A673 (cell line): ENCODE results near the gene GABRB1. TPM values are rescaled to one million over a fixed set of nuclear protein-coding genes. Genes with fewer than 3 reads are reported as not detected.

Experiments
- BruUV-seq: library from RNA; stranded (reverse); fragments of 400-500 nt; replicated peaks from 2 replicates; lab custom pipeline; 2021; lab: Mats Ljungman, UMichigan
- CTCF ChIA-PET: fragments of 300-600 bp; sonication (Branson Sonifier 250); formaldehyde crosslinking; loops from one replicate; lab custom pipeline; 2022; ENCODE audit warnings: antibody characterized with exemption; lab: Charles Lee
- POLR2A ChIA-PET: fragments of 300-600 bp; sonication (Branson Sonifier 250); formaldehyde crosslinking; loops from one replicate; lab custom pipeline; 2022; ENCODE audit warnings: antibody characterized with exemption; ENCODE audit not compliant: low non-redundant PET; lab: Charles Lee
- DNase-seq: peaks from one replicate; pipeline ENCODE4 v3.0.0-alpha.2; 2015; ENCODE audit warnings: low spot score
- H3K27ac ChIP-seq: fragments of 200-600 bp; sonication (generic); 2 replicates; pipeline ENCODE4 v1.5.1; 2016; ENCODE audit warnings: mixed run types, low read depth, mild to moderate bottlenecking, mixed read lengths, antibody characterized with exemption, low read length; ENCODE audit not compliant: poor library complexity, severe bottlenecking
- H3K27me3 ChIP-seq: fragments of 200-600 bp; sonication (generic); replicated peaks from 2 replicates; pipeline ENCODE4 v1.6.1; 2017; ENCODE audit warnings: mixed run types, low read depth, mild to moderate bottlenecking, mixed read lengths, antibody characterized with exemption, low read length; ENCODE audit not compliant: insufficient read depth, poor library complexity
- H3K36me3 ChIP-seq: fragments of 200-600 bp; sonication (generic); 2 replicates; pipeline ENCODE4 v1.6.1; 2016; ENCODE audit warnings: mixed run types, mild to moderate bottlenecking, mixed read lengths, antibody characterized with exemption, low read length; ENCODE audit not compliant: insufficient read depth, poor library complexity, severe bottlenecking
- H3K4me1 ChIP-seq: fragments of 200-600 bp; sonication (generic); 2 replicates; pipeline ENCODE4 v1.6.1; 2017; ENCODE audit warnings: mixed run types, mild to moderate bottlenecking, mixed read lengths, antibody characterized with exemption, low read length; ENCODE audit not compliant: insufficient read depth, poor library complexity, severe bottlenecking
- H3K4me3 ChIP-seq: fragments of 200-600 bp; sonication (generic); 2 replicates; pipeline ENCODE4 v1.5.1; 2016; ENCODE audit warnings: low read depth, mixed run types, mild to moderate bottlenecking, mixed read lengths, low read length; ENCODE audit not compliant: poor library complexity, severe bottlenecking
- H3K9me3 ChIP-seq: fragments of 200-600 bp; sonication (generic); 2 replicates; pipeline ENCODE4 v1.6.1; 2016; ENCODE audit warnings: mixed run types, low read depth, mild to moderate bottlenecking, mixed read lengths, antibody characterized with exemption, low read length; ENCODE audit not compliant: poor library complexity, severe bottlenecking
- EZH2 ChIP-seq: fragments of 200-600 bp; sonication (generic); IDR thresholded peaks from 2 replicates; pipeline ENCODE4 v1.6.1; 2017; ENCODE audit warnings: borderline replicate concordance, low read depth, mild to moderate bottlenecking, mixed read lengths, antibody characterized with exemption, low read length; ENCODE audit not compliant: poor library complexity, severe bottlenecking
- intact Hi-C: fragments of 100-400 bp; cut with micrococcal nuclease; formaldehyde crosslinking; loops from one replicate; pipeline ENCODE4 v1.10.0; 2022; ENCODE audit not compliant: unreplicated experiment
- total RNA-seq: library from RNA; stranded (reverse); gene quantifications from 2 replicates; pipeline ENCODE4 v1.2.3, GENCODE V29; 2021
- TF ChIP-seq, protein P1 (sequence below): fragments of 300-800, 200-600 bp; sonication (generic); conservative IDR thresholded peaks from 2 replicates; pipeline ENCODE4 v1.5.1; 2017; ENCODE audit warnings: low read depth, mild to moderate bottlenecking, antibody characterized with exemption, low read length, moderate library complexity, mixed read lengths

The GABRB1 gene
- total RNA-seq, 1 experiment from 2014 or later, result 1.0 TPM

- ChIA-PET POLR2A (no interaction called here), CTCF (no interaction called here)
- intact Hi-C loops, result no loop called here
These were observed 164.3 kb downstream of the GABRB1 start for GRCh38 chr4:47195706-47196105.

DNA sequence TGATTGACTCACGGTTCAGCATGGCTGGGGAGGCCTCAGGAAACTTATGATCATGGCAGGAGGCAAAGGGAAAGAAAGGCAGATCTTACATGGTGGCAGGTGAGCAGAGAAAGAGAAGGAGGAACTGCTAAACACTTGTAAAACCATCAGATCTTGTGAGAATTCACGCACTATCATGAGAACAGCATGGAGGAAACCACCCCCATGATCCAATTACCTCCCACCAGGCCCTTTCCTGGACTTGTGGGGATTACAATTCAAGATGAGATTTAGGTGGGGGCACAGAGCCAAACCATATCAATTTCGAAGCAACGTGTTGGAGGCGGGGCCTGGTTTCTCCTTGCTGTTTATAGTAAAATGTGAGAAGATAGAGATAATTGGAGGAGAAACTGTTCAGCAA lies 167.4 kb downstream of the GABRB1 start:
- CTCF ChIA-PET, result no interaction called here
- no TSS peak for BruUV-seq

More at GRCh38 chr4:47195706-47196105, 164.3 kb downstream of the GABRB1 start:
- TF ChIP-seq, protein P1, sequence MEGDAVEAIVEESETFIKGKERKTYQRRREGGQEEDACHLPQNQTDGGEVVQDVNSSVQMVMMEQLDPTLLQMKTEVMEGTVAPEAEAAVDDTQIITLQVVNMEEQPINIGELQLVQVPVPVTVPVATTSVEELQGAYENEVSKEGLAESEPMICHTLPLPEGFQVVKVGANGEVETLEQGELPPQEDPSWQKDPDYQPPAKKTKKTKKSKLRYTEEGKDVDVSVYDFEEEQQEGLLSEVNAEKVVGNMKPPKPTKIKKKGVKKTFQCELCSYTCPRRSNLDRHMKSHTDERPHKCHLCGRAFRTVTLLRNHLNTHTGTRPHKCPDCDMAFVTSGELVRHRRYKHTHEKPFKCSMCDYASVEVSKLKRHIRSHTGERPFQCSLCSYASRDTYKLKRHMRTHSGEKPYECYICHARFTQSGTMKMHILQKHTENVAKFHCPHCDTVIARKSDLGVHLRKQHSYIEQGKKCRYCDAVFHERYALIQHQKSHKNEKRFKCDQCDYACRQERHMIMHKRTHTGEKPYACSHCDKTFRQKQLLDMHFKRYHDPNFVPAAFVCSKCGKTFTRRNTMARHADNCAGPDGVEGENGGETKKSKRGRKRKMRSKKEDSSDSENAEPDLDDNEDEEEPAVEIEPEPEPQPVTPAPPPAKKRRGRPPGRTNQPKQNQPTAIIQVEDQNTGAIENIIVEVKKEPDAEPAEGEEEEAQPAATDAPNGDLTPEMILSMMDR, result no peak
- no peak for TF ChIP-seq EZH2
- Histone ChIP-seq H3K27ac (no peak overlapping the region), H3K9me3 (no peaks in the 10 kb centered on the region), H3K4me1 (peaks cover 26% of the 10 kb centered on the region), H3K36me3 (no peaks in the 10 kb centered on the region), H3K27me3 (no peaks in the 10 kb centered on the region), H3K4me3 (no peak overlapping the region)
- BruUV-seq, result no TSS peak
- DNase-seq, result no peak

GRCh38 chr4:47203593-47203992 lies 172.2 kb downstream of the GABRB1 start:
- POLR2A ChIA-PET, result no interaction called here

More for the DNA sequence above, 167.4 kb downstream of the GABRB1 start:
- intact Hi-C loops, result no loop called here
- H3K27ac ChIP-seq, result peak overlapping the region; percentile 55
- no peak for TF ChIP-seq EZH2
- POLR2A ChIA-PET, result no interaction called here
- H3K27me3 ChIP-seq, result no peaks in the 10 kb centered on the region
- H3K4me3 ChIP-seq, result no peak overlapping the region
- H3K9me3 ChIP-seq, result no peaks in the 10 kb centered on the region
- no peaks in the 10 kb centered on the region for H3K36me3 ChIP-seq
- peaks cover 29% of the 10 kb centered on the region for H3K4me1 ChIP-seq
- peak; percentile 96 for DNase-seq

More at GRCh38 chr4:47203593-47203992, 172.2 kb downstream of the GABRB1 start:
- DNase-seq, result no peak
- H3K36me3 ChIP-seq, result no peaks in the 10 kb centered on the region
- CTCF ChIA-PET, result no interaction called here
- no peaks in the 10 kb centered on the region for H3K27me3 ChIP-seq
- H3K4me1 ChIP-seq, result peaks cover 15% of the 10 kb centered on the region
- H3K9me3 ChIP-seq, result no peaks in the 10 kb centered on the region
- BruUV-seq, result no TSS peak
- intact Hi-C loops, result no loop called here
- TF ChIP-seq, protein P1, result no peak
- no peak for TF ChIP-seq EZH2
- no peak overlapping the region for H3K27ac ChIP-seq
- H3K4me3 ChIP-seq, result no peak overlapping the region
